HG03457 (cell line): ENCODE results near the gene RAB15.

Experiments
- ATAC-seq: cut with Tn5 transposase; IDR thresholded peaks from one replicate; pipeline ENCODE4 v1.9.1; 2021; ENCODE audit warnings: moderate number of reproducible peaks; ENCODE audit not compliant: unreplicated experiment

Gene RAB15

GRCh38 chr14:64938972-64939816, 32.9 kb downstream of the RAB15 start:
- ATAC-seq, result no peak

DNA sequence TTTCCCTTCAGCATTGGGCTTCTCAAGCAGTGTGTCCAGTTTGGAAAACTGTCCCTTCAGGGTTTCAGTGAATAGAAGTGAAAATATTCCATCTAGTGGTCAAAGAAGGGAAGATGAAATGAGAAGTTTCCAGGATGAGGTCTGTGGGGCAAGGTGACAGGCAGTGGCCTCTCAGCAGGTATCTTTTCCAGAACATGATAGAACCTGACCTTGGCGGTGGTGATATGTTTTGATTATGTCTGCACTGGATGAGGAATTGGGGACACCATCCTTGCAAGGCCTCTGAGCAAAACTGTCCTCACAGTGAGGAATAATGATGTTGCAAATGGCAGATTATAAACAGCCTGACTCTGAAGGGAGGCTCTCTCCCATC, 34.3 kb downstream of the RAB15 start:
- ATAC-seq, result no peak

GRCh38 chr14:64937171-64937820, 34.8 kb downstream of the RAB15 start:
- no peak for ATAC-seq

DNA sequence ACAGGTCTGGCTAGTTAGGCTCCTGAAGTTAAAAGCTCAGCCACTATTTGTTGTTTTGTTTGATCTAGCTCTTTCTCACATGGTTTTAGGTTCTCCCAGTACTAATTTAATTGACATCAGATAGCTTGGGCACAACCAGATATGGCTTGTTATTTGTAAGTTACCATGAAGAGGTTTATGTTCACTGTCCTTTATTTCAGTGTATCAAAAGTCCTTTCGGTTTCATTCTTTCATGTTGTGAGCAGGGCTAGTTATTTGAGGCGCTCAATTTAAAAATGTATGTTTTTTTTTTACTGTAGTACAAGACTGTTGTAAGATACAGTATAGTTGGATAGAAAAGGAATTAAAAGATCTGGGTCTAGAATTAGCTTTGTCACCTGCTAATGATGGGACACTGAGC, 36.6 kb downstream of the RAB15 start:
- ATAC-seq, result no peak

GRCh38 chr14:64934338-64934929, 37.7 kb downstream of the RAB15 start:
- no peak for ATAC-seq

DNA sequence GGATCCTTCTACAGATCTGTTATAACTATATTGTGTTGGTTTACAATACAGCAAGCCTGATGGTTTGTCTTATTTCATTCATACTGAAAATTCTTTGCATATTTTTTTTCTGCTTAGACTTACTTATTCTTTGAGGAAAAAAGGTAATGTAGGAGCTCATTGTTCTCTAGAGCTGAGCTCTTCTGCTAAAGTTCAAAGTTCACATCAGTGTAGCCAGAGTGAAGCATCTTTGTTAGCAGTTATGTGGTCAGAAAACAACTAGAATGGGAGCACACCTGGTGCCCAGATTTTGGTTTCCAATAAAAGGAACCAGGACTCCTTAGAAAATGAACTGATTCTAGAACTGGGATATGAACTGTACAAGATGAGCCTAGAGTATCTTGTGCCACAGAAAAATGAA, 39.9 kb downstream of the RAB15 start:
- ATAC-seq, result no peak

DNA sequence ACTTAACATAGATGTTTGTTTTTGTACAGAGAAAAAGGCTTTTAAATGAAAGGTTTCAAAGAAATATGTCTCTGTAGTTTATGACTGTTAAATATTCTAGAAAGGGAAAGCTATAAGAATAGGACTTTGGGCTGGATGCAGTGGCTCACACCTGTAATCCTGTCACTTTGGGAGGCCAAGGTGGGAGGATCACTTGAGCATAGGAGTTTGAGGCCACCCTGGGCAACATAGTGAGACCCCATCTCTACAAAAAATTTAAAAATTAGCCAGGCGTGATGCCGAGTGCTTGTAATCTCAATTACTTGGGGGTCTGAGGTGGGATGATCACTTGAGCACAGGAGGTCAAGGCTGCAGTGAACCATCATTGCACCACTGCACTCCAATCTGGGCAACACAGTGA, 41.0 kb downstream of the RAB15 start:
- ATAC-seq, result no peak

DNA sequence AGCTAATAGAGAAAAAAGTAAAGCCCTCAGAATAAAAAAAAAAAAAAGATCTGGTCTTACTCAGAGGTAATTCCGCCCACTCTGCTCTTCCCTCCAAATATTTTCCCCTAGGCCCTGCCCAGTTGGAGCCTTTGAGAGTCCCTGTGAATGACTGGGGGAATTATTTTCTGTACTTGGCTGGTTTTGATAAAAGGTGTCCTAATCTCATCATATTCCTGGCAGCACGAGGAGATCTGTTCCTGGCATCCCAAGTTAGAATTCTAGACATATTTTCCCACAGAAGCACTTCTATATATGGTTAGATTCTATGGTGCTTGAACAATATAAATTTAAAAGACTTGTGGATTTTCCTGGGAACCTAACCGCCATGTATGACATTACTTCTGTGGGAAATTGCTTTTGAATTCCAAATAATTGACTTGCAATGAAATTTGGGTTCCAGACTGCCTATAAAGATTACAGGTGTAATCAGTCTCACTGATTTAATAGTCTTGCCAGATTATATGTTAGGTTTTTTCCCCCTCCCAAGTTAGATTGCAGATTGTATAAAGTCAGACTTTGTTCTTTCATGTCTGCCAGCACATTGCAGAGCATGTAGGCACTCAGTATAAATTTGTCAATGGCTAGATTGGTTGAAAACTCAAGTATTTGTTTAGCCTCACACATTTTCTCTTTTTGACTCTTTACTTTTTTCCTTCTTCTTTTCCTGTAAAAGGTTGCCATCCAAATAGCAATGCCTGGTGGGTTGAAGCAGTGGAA, 41.9 kb downstream of the RAB15 start:
- ATAC-seq, result no peak

DNA sequence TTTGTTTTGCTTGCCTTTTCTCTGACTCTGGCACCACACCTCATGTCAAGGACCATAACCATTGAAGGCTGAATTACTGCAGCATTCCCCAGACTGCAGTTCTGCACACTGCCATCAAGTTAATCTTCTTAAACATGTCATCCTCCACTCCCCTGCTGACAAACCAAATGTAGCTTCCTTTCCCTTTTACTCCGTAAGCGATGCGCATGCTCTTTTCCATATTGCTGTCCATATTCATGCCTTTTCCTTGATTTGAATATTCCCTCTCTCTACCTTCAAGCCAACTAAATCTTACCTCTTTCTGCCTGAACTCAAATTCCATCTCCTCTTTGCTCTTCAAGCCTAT, 43.1 kb downstream of the RAB15 start:
- no peak for ATAC-seq

DNA sequence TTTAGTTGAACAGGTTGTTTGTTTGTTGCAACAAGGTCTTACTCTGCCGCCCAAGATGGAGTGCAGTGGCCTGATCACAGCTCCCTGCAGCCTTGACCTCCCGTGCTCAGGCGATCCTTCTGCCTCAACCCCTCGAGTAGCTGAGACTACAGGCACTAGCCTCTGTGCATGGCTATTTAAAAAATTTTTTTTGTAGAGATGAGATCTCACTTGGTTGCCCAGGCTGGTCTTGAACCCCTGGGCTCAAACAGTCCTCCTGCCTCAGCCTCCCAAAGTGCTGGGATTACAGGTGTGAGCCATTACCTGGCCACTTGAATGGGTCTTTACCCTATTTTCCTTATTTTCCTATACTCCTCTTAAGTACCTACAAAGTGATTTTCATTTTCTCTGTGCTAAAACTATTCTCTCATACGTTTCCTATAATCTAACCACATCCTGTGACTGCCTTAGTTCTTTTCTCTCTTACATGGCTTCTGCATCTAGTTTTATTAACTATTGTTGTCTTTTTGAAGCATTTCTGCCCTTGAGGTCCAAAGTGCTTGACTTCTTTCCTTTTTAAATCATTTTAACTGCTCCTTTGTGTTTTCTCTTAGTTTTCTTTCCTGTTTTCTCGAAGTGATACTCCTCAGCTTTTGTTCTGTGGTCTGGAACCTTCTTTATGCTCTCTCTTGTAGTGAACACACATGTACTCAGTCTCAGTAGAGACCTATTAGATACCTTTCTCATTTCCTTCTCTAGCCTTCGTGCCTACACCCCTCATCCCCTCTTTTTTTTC, 43.7 kb downstream of the RAB15 start:
- ATAC-seq, result no peak

GRCh38 chr14:64927031-64927430, 45.1 kb downstream of the RAB15 start:
- no peak for ATAC-seq

GRCh38 chr14:64926398-64926995, 45.6 kb downstream of the RAB15 start:
- no peak for ATAC-seq

- no peak for ATAC-seq
Observed at GRCh38 chr14:64923015-64923414, 49.1 kb downstream of the RAB15 start.

DNA sequence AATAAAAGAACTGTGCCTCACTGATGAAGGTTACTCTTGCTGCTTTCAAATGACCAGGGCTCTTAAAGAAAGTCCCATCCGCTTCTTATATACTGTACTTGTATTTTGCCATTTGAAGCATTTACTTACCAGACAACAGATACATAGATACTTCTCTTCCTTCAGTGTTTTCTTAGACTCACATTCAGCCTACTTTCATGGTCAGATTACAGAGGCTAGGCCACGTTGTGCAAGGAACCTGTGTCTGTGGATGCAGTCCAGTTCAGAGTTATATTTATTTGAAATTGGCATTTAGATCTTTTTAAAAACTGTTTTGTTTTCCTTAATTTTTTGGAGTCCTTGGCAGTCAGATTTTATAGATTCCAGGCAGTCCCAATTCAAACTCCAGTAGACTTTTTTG, 51.7 kb downstream of the RAB15 start:
- ATAC-seq, result no peak

DNA sequence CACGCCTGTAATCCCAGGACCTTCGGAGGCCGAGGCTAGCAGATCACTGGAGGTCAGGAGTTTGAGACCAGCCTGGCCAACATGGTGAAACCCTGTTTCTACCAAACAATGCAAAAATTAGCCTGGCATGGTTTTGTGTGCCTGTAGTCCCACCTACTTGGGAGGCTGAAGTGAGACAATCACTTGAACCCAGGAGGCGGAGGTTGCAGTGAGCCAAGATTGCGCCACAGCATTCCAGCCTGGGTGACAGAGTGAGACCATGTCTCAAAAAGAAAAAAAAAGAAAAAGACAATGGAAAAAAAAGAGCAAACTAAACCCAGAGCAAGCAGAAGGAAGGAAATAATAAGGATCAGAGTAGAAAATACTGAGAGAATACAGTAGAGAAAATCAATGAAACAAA, 52.5 kb downstream of the RAB15 start:
- ATAC-seq, result no peak

- ATAC-seq, result no peak
Observed at GRCh38 chr14:64919215-64919614, 52.9 kb downstream of the RAB15 start.

DNA sequence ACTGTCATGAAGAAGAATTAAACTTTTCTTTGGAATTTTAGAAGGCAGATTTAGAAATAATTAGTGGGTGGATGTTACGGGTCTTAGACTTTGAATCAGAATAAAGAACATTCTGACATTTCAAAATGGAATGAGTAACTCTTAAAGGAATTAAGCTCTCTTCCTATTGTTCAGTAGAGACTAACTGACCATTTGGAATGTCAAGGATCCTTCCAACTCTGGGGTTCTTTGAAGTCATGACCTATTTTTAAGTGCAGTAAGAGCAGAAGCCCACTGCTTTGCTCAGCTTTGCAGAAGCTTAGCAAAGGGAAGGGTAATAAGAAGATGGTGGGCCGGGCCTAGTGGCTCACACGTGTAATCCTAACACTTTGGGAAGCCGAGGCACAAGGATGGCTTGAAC, 53.9 kb downstream of the RAB15 start:
- ATAC-seq, result no peak

- ATAC-seq, result no peak
Observed at GRCh38 chr14:64915797-64916196, 56.3 kb downstream of the RAB15 start.

- ATAC-seq, result no peak
Observed at GRCh38 chr14:64915029-64915424, 57.1 kb downstream of the RAB15 start.

- peak; percentile 94 for ATAC-seq
Observed at GRCh38 chr14:64914237-64915028, 57.7 kb downstream of the RAB15 start, which contains the start of gene CHURC1. CHURC1 (plus strand) TSS chr14:64914455; CDS start chr14:64914496, 41 bp downstream.
